Uterus (tissue), 4 donors: ENCODE results near the gene TEX11. TPM values are rescaled to one million over a fixed set of nuclear protein-coding genes. Genes with fewer than 3 reads are reported as not detected.

Experiments used
- DNase-seq, 2 donors: peaks; one replicate each; pipeline ENCODE4 v3.0.0-alpha.2; 2019 to 2020
- H3K27ac ChIP-seq, 2 donors: fragments of 200-600 bp; sonication (generic); 1 replicate in 1 of 2; 2 replicates in 1 of 2; pipeline ENCODE4 v1.5.1; 2016 to 2018
- H3K27me3 ChIP-seq, 2 donors: fragments of 200-600 bp; sonication (generic); one replicate each; pipeline ENCODE4 v1.5.1; 2018 to 2019; ENCODE audit warnings: control low read depth in 1 of 2
- H3K36me3 ChIP-seq, 2 donors: fragments of 200-600 bp; sonication (generic); one replicate each; pipeline ENCODE4 v1.5.1; 2019; ENCODE audit warnings: control low read depth in 1 of 2
- H3K4me1 ChIP-seq, 2 donors: fragments of 200-600 bp; sonication (generic); one replicate each; pipeline ENCODE4 v1.5.1; 2018 to 2019; ENCODE audit warnings: control low read depth in 1 of 2
- H3K4me3 ChIP-seq, 2 donors: fragments of 200-600 bp; sonication (generic); 1 replicate in 1 of 2; 2 replicates in 1 of 2; pipeline ENCODE4 v1.5.1; 2018 to 2019; ENCODE audit warnings: mild to moderate bottlenecking in 1 of 2
- H3K9me3 ChIP-seq, 2 donors: fragments of 200-600 bp; sonication (generic); one replicate each; pipeline ENCODE4 v1.5.1; 2019; ENCODE audit warnings: control low read depth in 1 of 2
- CTCF ChIP-seq, 4 experiments: fragments of 200-600 bp in 2 of 4; fragments of 450-650 bp in 2 of 4; sonication (generic) in 2 of 4; IDR thresholded peaks; one replicate each; pipeline ENCODE4 v1.5.1; 2016 to 2019; ENCODE audit warnings: antibody characterized with exemption in 4 of 4, mild to moderate bottlenecking in 2 of 4, moderate library complexity in 1 of 4
- POLR2A ChIP-seq, 2 donors: fragments of 450-650 bp; IDR thresholded peaks; one replicate each; pipeline ENCODE4 v1.6.1; 2016; ENCODE audit warnings: antibody characterized with exemption in 2 of 2, mild to moderate bottlenecking in 1 of 2, moderate library complexity in 1 of 2
- intact Hi-C: fragments of 100-400 bp; cut with DNase I; formaldehyde crosslinking; loops from one replicate; pipeline ENCODE4 v1.15.1; 2023; ENCODE audit warnings: low total_unique reads
- total RNA-seq, 4 donors: library from RNA; depleted of rRNA in 3 of 4; stranded (reverse); fragments of >200 nt in 3 of 4; gene quantifications; one replicate each; pipeline versions ENCODE4 v1.1.0 to v1.2.4, GENCODE V29; 2014 to 2023
- donor health status: DM: yes; HTN: yes; CAD: no.

Gene TEX11
- total RNA-seq, 4 donors from 2014 or later: 0.35 TPM; not detected in 3

- no peaks in the 10 kb centered on the region for H3K9me3 ChIP-seq
- H3K4me1 ChIP-seq: no peaks in the 10 kb centered on the region
- DNase-seq: no peak
- intact Hi-C loops: no loop called here
- H3K4me3 ChIP-seq: no peak overlapping the region
- H3K36me3 ChIP-seq: no peaks in the 10 kb centered on the region
- no peaks in the 10 kb centered on the region for H3K27me3 ChIP-seq
- no peak for TF ChIP-seq POLR2A (IDR thresholded peaks at IDR 0.05)
- TF ChIP-seq CTCF (IDR thresholded peaks at IDR 0.05): no peak
- no peak overlapping the region for H3K27ac ChIP-seq
These were observed 399.4 kb downstream of the TEX11 start for GRCh38 chrX:70509078-70509477.

GRCh38 chrX:70508296-70508911 lies 400.1 kb downstream of the TEX11 start:
- Histone ChIP-seq H3K4me1 (no peaks in the 10 kb centered on the region), H3K27ac (no peak overlapping the region), H3K27me3 (no peaks in the 10 kb centered on the region), H3K9me3 (no peaks in the 10 kb centered on the region), H3K36me3 (no peaks in the 10 kb centered on the region), H3K4me3 (no peak overlapping the region)
- TF ChIP-seq POLR2A (IDR thresholded peaks at IDR 0.05) (no peak), CTCF (IDR thresholded peaks at IDR 0.05) (no peak)
- DNase-seq: no peak
- intact Hi-C loops: no loop called here

GRCh38 chrX:70505451-70505841 lies 403.1 kb downstream of the TEX11 start:
- intact Hi-C loops: no loop called here
- H3K36me3 ChIP-seq: no peaks in the 10 kb centered on the region
- H3K27ac ChIP-seq: no peak overlapping the region
- no peaks in the 10 kb centered on the region for H3K9me3 ChIP-seq
- no peak overlapping the region for H3K4me3 ChIP-seq
- H3K27me3 ChIP-seq: peaks cover 0 to 3% of the 10 kb centered on the region in 2 donors
- H3K4me1 ChIP-seq: no peaks in the 10 kb centered on the region
- no peak for DNase-seq
- no peak for TF ChIP-seq CTCF (IDR thresholded peaks at IDR 0.05)
- no peak for TF ChIP-seq POLR2A (IDR thresholded peaks at IDR 0.05)

GRCh38 chrX:70504772-70505450 lies 403.6 kb downstream of the TEX11 start:
- intact Hi-C loops: no loop called here
- Histone ChIP-seq H3K27ac (no peak overlapping the region), H3K4me3 (no peak overlapping the region), H3K36me3 (no peaks in the 10 kb centered on the region), H3K9me3 (no peaks in the 10 kb centered on the region), H3K27me3 (peaks cover 0 to 3% of the 10 kb centered on the region in 2 donors), H3K4me1 (no peaks in the 10 kb centered on the region)
- no peak for DNase-seq
- TF ChIP-seq CTCF (IDR thresholded peaks at IDR 0.05): no peak
- TF ChIP-seq POLR2A (IDR thresholded peaks at IDR 0.05): no peak

- no peak for DNase-seq
- H3K36me3 ChIP-seq: no peaks in the 10 kb centered on the region
- TF ChIP-seq POLR2A (IDR thresholded peaks at IDR 0.05): no peak
These were observed 407.7 kb downstream of the TEX11 start for GRCh38 chrX:70500826-70501225.

More at GRCh38 chrX:70500826-70501225, 407.7 kb downstream of the TEX11 start:
- H3K27ac ChIP-seq: no peak overlapping the region
- intact Hi-C loops: no loop called here
- peaks cover 0 to 3% of the 10 kb centered on the region in 2 donors for H3K27me3 ChIP-seq
- H3K4me1 ChIP-seq: no peaks in the 10 kb centered on the region
- no peaks in the 10 kb centered on the region for H3K9me3 ChIP-seq
- no peak overlapping the region for H3K4me3 ChIP-seq
